ENCODE data around the gene GPBP1. TPM values are rescaled to one million over a fixed set of nuclear protein-coding genes. Genes with fewer than 3 reads are reported as not detected.

The GPBP1 gene
- polyA plus RNA-seq, 1 donor from 2014 or later = 149 TPM

DNA sequence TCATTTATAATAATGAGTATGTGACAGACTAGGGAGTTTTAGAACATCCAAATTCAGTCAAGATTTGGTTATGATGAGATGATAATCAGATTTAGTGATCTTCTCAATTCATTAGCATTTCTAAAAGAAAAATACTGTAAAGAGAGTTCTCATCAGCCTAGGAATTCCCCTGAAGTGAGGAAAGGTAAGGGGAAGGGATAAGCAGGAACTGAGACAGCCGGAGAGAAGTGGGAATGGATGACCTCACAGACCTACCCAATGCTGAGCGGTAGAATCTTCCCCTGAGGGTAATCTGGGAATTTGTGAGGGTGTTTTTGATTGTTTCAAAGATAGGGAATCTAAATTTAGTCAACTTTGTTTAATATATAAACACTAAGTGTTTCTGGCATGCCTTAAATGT is 16.7 kb upstream of the GPBP1 start:
- no peak overlapping the region for H3K4me3 ChIP-seq (ENCODE audit: low read length)
- TF ChIP-seq, protein P1, sequence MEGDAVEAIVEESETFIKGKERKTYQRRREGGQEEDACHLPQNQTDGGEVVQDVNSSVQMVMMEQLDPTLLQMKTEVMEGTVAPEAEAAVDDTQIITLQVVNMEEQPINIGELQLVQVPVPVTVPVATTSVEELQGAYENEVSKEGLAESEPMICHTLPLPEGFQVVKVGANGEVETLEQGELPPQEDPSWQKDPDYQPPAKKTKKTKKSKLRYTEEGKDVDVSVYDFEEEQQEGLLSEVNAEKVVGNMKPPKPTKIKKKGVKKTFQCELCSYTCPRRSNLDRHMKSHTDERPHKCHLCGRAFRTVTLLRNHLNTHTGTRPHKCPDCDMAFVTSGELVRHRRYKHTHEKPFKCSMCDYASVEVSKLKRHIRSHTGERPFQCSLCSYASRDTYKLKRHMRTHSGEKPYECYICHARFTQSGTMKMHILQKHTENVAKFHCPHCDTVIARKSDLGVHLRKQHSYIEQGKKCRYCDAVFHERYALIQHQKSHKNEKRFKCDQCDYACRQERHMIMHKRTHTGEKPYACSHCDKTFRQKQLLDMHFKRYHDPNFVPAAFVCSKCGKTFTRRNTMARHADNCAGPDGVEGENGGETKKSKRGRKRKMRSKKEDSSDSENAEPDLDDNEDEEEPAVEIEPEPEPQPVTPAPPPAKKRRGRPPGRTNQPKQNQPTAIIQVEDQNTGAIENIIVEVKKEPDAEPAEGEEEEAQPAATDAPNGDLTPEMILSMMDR (IDR thresholded peaks at IDR 0.05; ENCODE audit: poor library complexity, severe bottlenecking) = no peak
- TF ChIP-seq POLR2AphosphoS5 (IDR thresholded peaks at IDR 0.05) (no peak), SMC3 (conservative IDR thresholded peaks at IDR 0.05; ENCODE audit: poor library complexity) (no peak), EZH2 (IDR thresholded peaks at IDR 0.05; ENCODE audit: borderline replicate concordance, insufficient read depth, low read length, poor library complexity, severe bottlenecking) (no peak), RAD21 (conservative IDR thresholded peaks at IDR 0.05) (no peak), MXI1 (conservative IDR thresholded peaks at IDR 0.05; ENCODE audit: poor library complexity, severe bottlenecking) (no peak), EP300 (conservative IDR thresholded peaks at IDR 0.05; ENCODE audit: poor library complexity, severe bottlenecking) (no peak), TAF1 (IDR thresholded peaks at IDR 0.05; ENCODE audit: low read depth) (no peak)
- TF ChIP-seq, protein P2, sequence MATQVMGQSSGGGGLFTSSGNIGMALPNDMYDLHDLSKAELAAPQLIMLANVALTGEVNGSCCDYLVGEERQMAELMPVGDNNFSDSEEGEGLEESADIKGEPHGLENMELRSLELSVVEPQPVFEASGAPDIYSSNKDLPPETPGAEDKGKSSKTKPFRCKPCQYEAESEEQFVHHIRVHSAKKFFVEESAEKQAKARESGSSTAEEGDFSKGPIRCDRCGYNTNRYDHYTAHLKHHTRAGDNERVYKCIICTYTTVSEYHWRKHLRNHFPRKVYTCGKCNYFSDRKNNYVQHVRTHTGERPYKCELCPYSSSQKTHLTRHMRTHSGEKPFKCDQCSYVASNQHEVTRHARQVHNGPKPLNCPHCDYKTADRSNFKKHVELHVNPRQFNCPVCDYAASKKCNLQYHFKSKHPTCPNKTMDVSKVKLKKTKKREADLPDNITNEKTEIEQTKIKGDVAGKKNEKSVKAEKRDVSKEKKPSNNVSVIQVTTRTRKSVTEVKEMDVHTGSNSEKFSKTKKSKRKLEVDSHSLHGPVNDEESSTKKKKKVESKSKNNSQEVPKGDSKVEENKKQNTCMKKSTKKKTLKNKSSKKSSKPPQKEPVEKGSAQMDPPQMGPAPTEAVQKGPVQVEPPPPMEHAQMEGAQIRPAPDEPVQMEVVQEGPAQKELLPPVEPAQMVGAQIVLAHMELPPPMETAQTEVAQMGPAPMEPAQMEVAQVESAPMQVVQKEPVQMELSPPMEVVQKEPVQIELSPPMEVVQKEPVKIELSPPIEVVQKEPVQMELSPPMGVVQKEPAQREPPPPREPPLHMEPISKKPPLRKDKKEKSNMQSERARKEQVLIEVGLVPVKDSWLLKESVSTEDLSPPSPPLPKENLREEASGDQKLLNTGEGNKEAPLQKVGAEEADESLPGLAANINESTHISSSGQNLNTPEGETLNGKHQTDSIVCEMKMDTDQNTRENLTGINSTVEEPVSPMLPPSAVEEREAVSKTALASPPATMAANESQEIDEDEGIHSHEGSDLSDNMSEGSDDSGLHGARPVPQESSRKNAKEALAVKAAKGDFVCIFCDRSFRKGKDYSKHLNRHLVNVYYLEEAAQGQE (IDR thresholded peaks at IDR 0.05; ENCODE audit: borderline replicate concordance) = no peak

DNA sequence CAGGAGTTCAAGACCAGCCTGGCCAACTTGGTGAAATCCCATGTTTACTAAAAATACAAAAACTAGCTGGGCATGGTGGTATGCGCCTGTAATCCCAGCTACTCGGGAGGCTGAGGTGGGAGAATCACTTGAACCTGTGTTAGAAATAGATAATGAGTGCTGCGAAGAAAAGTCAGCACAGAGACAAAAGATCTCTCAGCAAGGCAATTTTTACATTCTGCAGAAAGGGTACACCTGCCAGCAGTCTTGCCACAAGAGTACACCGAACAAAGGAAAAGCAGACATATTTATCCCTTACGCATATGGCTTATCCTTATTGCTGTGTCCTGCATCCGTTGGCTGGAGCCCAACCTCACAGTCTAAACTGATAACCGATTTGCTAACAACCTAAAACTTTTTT is 16.2 kb upstream of the GPBP1 start:
- TF ChIP-seq RAD21 (conservative IDR thresholded peaks at IDR 0.05) (no peak), EZH2 (IDR thresholded peaks at IDR 0.05; ENCODE audit: borderline replicate concordance, insufficient read depth, low read length, poor library complexity, severe bottlenecking) (no peak), TAF1 (IDR thresholded peaks at IDR 0.05; ENCODE audit: low read depth) (no peak), MXI1 (conservative IDR thresholded peaks at IDR 0.05; ENCODE audit: poor library complexity, severe bottlenecking) (no peak), SMC3 (conservative IDR thresholded peaks at IDR 0.05; ENCODE audit: poor library complexity) (no peak), EP300 (conservative IDR thresholded peaks at IDR 0.05; ENCODE audit: poor library complexity, severe bottlenecking) (no peak), POLR2AphosphoS5 (IDR thresholded peaks at IDR 0.05) (no peak)
- TF ChIP-seq, protein P1 (IDR thresholded peaks at IDR 0.05; ENCODE audit: poor library complexity, severe bottlenecking) = no peak
- TF ChIP-seq, protein P2 (IDR thresholded peaks at IDR 0.05; ENCODE audit: borderline replicate concordance) = no peak
- Histone ChIP-seq H4K20me1 (ENCODE audit: insufficient read depth) (no peaks in the 10 kb centered on the region), H3F3A (ENCODE audit: insufficient read depth, low read length, poor library complexity, severe bottlenecking) (no peaks in the 10 kb centered on the region), H3K36me3 (ENCODE audit: insufficient read depth, low read length) (no peaks in the 10 kb centered on the region), H3K27me3 (ENCODE audit: insufficient read depth, low read depth, low read length) (no peaks in the 10 kb centered on the region), H3K9me2 (ENCODE audit: insufficient read depth, low read length) (no peaks in the 10 kb centered on the region), H3K27ac (ENCODE audit: low read length) (no peak overlapping the region), H3K9me3 (ENCODE audit: low read length) (no peaks in the 10 kb centered on the region), H2AFZ (ENCODE audit: low read depth, low read length) (no peak overlapping the region), H3K4me3 (ENCODE audit: low read length) (no peak overlapping the region), H3K79me2 (replicated peaks; ENCODE audit: insufficient read depth, low read length) (no peaks in the 10 kb centered on the region), H3K4me2 (ENCODE audit: low read length) (no peak overlapping the region), H3K9ac (ENCODE audit: low read length) (no peak overlapping the region)

More for the DNA sequence above, 16.7 kb upstream of the GPBP1 start:
- Histone ChIP-seq H3K9ac (ENCODE audit: low read length) (no peak overlapping the region), H3K79me2 (replicated peaks; ENCODE audit: insufficient read depth, low read length) (no peaks in the 10 kb centered on the region), H3K36me3 (ENCODE audit: insufficient read depth, low read length) (no peaks in the 10 kb centered on the region), H2AFZ (ENCODE audit: low read depth, low read length) (no peak overlapping the region), H3K27ac (ENCODE audit: low read length) (no peak overlapping the region), H3K4me2 (ENCODE audit: low read length) (no peak overlapping the region), H3K9me2 (ENCODE audit: insufficient read depth, low read length) (no peaks in the 10 kb centered on the region), H3K27me3 (ENCODE audit: insufficient read depth, low read depth, low read length) (no peaks in the 10 kb centered on the region), H3F3A (ENCODE audit: insufficient read depth, low read length, poor library complexity, severe bottlenecking) (no peaks in the 10 kb centered on the region), H3K9me3 (ENCODE audit: low read length) (no peaks in the 10 kb centered on the region), H4K20me1 (ENCODE audit: insufficient read depth) (no peaks in the 10 kb centered on the region)

Data from neural cell (in vitro differentiated cells).